Caco-2 (cell line): ENCODE results near the gene MSH2. TPM values are rescaled to one million over a fixed set of nuclear protein-coding genes. Genes with fewer than 3 reads are reported as not detected.

Experiments used
- BruUV-seq: library from RNA; stranded (reverse); fragments of 400-500 nt; replicated peaks from 2 replicates; lab custom pipeline; 2021; lab: Mats Ljungman, UMichigan
- CTCF ChIA-PET: fragments of 300-600 bp; sonication (Branson Sonifier 250); formaldehyde crosslinking; loops from one replicate; lab custom pipeline; 2022; ENCODE audit warnings: antibody characterized with exemption; lab: Charles Lee
- POLR2A ChIA-PET: fragments of 300-600 bp; sonication (Branson Sonifier 250); formaldehyde crosslinking; loops from one replicate; lab custom pipeline; 2022; ENCODE audit warnings: antibody characterized with exemption; lab: Charles Lee
- DNase-seq, 2 experiments: peaks; one replicate each; pipeline versions ENCODE4 v3.0.0 to v3.0.0-alpha.2; 2020 to 2022
- H3K27me3 ChIP-seq: replicated peaks from 2 replicates; pipeline ENCODE4 v1.6.0; 2011; ENCODE audit warnings: low read length; ENCODE audit not compliant: control insufficient read depth, insufficient read depth
- H3K36me3 ChIP-seq: 2 replicates; pipeline ENCODE4 v1.5.1; 2011; ENCODE audit warnings: low read length; ENCODE audit not compliant: control insufficient read depth, insufficient read depth
- H3K4me1 ChIP-seq: fragments of 250-450 bp; sonication (Bioruptor Pico); 2 replicates; pipeline ENCODE4 v1.5.1; 2020; ENCODE audit warnings: mild to moderate bottlenecking
- H3K4me3 ChIP-seq: 2 replicates; pipeline ENCODE4 v1.5.1; 2011; ENCODE audit warnings: low read depth, mild to moderate bottlenecking, control low read depth, low read length
- H3K9me3 ChIP-seq: fragments of 250-450 bp; sonication (Bioruptor Pico); 2 replicates; pipeline ENCODE4 v1.5.1; 2020; ENCODE audit warnings: mild to moderate bottlenecking, moderate library complexity
- H3K27ac Mint-ChIP-seq: one replicate; pipeline ENCODE4 v1.8.0; 2022; ENCODE audit warnings: mixed read lengths; ENCODE audit not compliant: unreplicated experiment
- H3K27me3 Mint-ChIP-seq: one replicate; pipeline ENCODE4 v1.8.0; 2022; ENCODE audit warnings: mixed read lengths; ENCODE audit not compliant: insufficient read depth, unreplicated experiment
- H3K36me3 Mint-ChIP-seq: one replicate; pipeline ENCODE4 v1.8.0; 2022; ENCODE audit warnings: mild to moderate bottlenecking, mixed read lengths; ENCODE audit not compliant: insufficient read depth, unreplicated experiment
- H3K4me1 Mint-ChIP-seq: one replicate; pipeline ENCODE4 v1.8.0; 2022; ENCODE audit warnings: low read depth, mixed read lengths; ENCODE audit not compliant: unreplicated experiment
- H3K4me3 Mint-ChIP-seq: one replicate; pipeline ENCODE4 v1.8.0; 2022; ENCODE audit warnings: mild to moderate bottlenecking, moderate library complexity, mixed read lengths; ENCODE audit not compliant: unreplicated experiment
- H3K9me3 Mint-ChIP-seq: one replicate; pipeline ENCODE4 v1.8.0; 2022; ENCODE audit warnings: mixed read lengths; ENCODE audit not compliant: unreplicated experiment
- intact Hi-C: fragments of 100-400 bp; cut with micrococcal nuclease; formaldehyde crosslinking; loops from one replicate; pipeline ENCODE4 v1.10.0; 2022; ENCODE audit not compliant: unreplicated experiment
- total RNA-seq: library from RNA; stranded (reverse); gene quantifications from 2 replicates; pipeline ENCODE4 v1.2.3, GENCODE V29; 2022
- TF ChIP-seq, protein P1 (sequence below), 2 experiments: fragments of 200-600 bp in 1 of 2; IDR thresholded peaks; 1 replicate in 1 of 2; 2 replicates in 1 of 2; pipeline versions ENCODE4 v1.5.1 to v1.8.0; 2011 to 2022; ENCODE audit warnings: antibody characterized with exemption in 1 of 2, control low read depth in 1 of 2, inconsistent platforms in 1 of 2, low read depth in 1 of 2, low read length in 1 of 2, mild to moderate bottlenecking in 1 of 2, moderate library complexity in 1 of 2; ENCODE audit not compliant: insufficient read depth in 1 of 2, severe bottlenecking in 1 of 2, unreplicated experiment in 1 of 2

Gene MSH2
- total RNA-seq, 1 experiment from 2014 or later = 72.5 TPM

DNA sequence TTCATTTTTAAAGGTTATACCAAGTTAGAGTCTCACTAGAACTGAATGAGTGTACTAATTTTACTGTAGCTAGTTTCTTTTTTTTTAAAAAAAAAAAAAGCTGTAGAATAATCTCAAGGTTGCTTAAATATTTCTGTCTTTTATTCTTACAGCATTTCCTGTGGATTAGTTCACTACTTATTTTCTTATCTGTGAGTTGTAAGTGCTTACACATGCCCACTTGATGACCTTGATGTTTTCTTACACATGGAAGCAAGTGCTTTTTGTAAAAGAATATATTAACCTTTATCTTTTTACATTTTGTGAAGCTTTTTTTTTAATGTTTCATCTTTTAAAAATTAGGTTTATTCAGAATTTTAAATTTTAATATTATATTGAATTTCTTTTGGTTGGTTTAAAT, 57.8 kb downstream of the MSH2 start:
- BruUV-seq = no TSS peak
- Mint-ChIP-seq H3K27ac (no peak overlapping the region), H3K4me1 (peaks cover 22% of the 10 kb centered on the region), H3K27me3 (no peaks in the 10 kb centered on the region), H3K4me3 (no peak overlapping the region), H3K36me3 (peaks cover 44% of the 10 kb centered on the region), H3K9me3 (peaks cover 26% of the 10 kb centered on the region)
- no peaks in the 10 kb centered on the region; the same call in 1 of the 2 replicates for H3K36me3 ChIP-seq
- intact Hi-C loops = no loop called here
- no peaks in the 10 kb centered on the region for H3K27me3 ChIP-seq
- peaks cover 21% of the 10 kb centered on the region for H3K4me1 ChIP-seq
- no peak overlapping the region for H3K4me3 ChIP-seq
- DNase-seq = no peak
- H3K9me3 ChIP-seq = 0 out of 2 replicates have a peak, but pooled peaks cover 2% of the 10 kb centered on the region
- ChIA-PET POLR2A (no interaction called here), CTCF (no interaction called here)
- TF ChIP-seq, protein P1, sequence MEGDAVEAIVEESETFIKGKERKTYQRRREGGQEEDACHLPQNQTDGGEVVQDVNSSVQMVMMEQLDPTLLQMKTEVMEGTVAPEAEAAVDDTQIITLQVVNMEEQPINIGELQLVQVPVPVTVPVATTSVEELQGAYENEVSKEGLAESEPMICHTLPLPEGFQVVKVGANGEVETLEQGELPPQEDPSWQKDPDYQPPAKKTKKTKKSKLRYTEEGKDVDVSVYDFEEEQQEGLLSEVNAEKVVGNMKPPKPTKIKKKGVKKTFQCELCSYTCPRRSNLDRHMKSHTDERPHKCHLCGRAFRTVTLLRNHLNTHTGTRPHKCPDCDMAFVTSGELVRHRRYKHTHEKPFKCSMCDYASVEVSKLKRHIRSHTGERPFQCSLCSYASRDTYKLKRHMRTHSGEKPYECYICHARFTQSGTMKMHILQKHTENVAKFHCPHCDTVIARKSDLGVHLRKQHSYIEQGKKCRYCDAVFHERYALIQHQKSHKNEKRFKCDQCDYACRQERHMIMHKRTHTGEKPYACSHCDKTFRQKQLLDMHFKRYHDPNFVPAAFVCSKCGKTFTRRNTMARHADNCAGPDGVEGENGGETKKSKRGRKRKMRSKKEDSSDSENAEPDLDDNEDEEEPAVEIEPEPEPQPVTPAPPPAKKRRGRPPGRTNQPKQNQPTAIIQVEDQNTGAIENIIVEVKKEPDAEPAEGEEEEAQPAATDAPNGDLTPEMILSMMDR (IDR thresholded peaks at IDR 0.05; ENCODE audit: insufficient read depth in 1 of 2, low read depth in 1 of 2, low read length in 1 of 2, severe bottlenecking in 1 of 2, unreplicated experiment in 1 of 2) = no peak

DNA sequence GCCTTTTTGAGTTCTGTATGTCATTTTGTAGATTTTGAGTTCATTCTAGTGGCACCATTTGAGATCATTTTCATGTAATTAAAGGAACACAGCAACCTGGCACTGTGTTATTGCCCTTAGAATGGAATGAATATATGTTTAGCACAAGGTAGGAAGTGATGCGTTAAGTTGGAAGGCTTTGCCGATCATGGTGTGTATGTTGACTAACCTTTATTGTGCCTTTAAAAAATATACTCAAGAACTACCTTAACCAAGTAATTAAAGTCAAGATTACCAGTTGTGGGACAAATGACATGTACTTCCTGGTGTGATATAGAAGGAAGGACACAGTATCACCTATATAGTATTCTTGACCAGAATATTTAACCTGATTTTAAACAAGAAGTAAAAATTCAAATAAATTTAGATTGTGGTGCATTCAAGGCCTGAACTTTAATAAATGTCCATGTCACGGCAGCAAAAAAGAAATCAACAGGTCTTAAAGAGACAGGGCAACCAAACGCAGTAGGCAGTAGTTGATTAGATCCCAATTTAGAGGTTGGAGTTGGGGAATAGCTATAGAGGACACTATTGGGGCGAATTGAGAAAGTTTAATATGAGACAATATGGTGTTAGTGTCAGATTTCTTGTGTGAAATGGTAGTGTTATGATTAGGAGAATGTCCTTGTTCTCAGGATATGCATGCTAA, 68.6 kb downstream of the MSH2 start:
- intact Hi-C loops = no loop called here
- no peaks in the 10 kb centered on the region for H3K4me1 Mint-ChIP-seq
- DNase-seq = no peak
- H3K27me3 Mint-ChIP-seq = no peaks in the 10 kb centered on the region
- no TSS peak for BruUV-seq
- Histone ChIP-seq H3K36me3 (no peaks in the 10 kb centered on the region), H3K27me3 (no peaks in the 10 kb centered on the region), H3K4me1 (no peaks in the 10 kb centered on the region), H3K9me3 (no peaks in the 10 kb centered on the region), H3K4me3 (no peak overlapping the region)
- H3K27ac Mint-ChIP-seq = no peak overlapping the region
- H3K4me3 Mint-ChIP-seq = no peak overlapping the region
- CTCF ChIA-PET = no interaction called here
- H3K36me3 Mint-ChIP-seq = peaks cover 75% of the 10 kb centered on the region
- H3K9me3 Mint-ChIP-seq = no peaks in the 10 kb centered on the region
- POLR2A ChIA-PET = no interaction called here
- TF ChIP-seq, protein P1 (IDR thresholded peaks at IDR 0.05; ENCODE audit: insufficient read depth in 1 of 2, low read depth in 1 of 2, low read length in 1 of 2, severe bottlenecking in 1 of 2, unreplicated experiment in 1 of 2) = no peak

DNA sequence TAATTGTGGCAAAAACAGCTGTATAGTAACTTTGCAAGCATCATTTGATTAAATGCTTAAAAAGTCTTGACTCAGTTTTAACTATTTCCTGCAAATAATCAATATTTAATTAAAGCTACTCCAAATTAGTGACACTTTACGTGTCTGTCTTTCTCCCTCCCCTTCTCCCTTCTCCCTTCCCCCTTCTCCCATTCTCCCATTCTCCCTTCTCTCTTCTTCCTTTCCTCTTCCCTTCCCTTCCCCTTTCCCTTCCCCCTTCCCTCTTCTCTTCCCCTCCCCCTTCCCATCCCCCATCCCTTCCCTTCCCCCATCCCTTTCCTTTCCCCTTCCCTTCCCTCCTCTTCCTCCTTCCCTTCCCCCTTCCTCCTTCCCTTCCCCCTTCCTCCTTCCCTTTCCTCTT, 76.9 kb downstream of the MSH2 start:
- Histone ChIP-seq H3K9me3 (no peaks in the 10 kb centered on the region), H3K4me3 (no peak overlapping the region), H3K4me1 (no peaks in the 10 kb centered on the region), H3K27me3 (no peaks in the 10 kb centered on the region), H3K36me3 (peaks cover 1% of the 10 kb centered on the region)
- TF ChIP-seq, protein P1 (IDR thresholded peaks at IDR 0.05; ENCODE audit: insufficient read depth in 1 of 2, low read depth in 1 of 2, low read length in 1 of 2, severe bottlenecking in 1 of 2, unreplicated experiment in 1 of 2) = no peak
- Mint-ChIP-seq H3K9me3 (no peaks in the 10 kb centered on the region), H3K4me1 (no peaks in the 10 kb centered on the region), H3K4me3 (no peak overlapping the region), H3K36me3 (peaks cover 75% of the 10 kb centered on the region), H3K27ac (no peak overlapping the region), H3K27me3 (no peaks in the 10 kb centered on the region)
- intact Hi-C loops = no loop called here
- ChIA-PET CTCF (no interaction called here), POLR2A (no interaction called here)
- DNase-seq = no peak
- no TSS peak for BruUV-seq
